Ovary (tissue), 3 donors: Measurements from ENCODE around the gene MRPS9.

Experiments
- CTCF ChIP-seq, 3 donors: fragments of 450-650 bp in 2 of 3; fragments of 200-600 bp in 1 of 3; IDR thresholded peaks; one replicate each; pipeline versions ENCODE4 v1.5.1 to v1.8.0; 2016 to 2022; ENCODE audit warnings: antibody characterized with exemption in 3 of 3, mild to moderate bottlenecking in 1 of 3
- POLR2A ChIP-seq: fragments of 450-650 bp; IDR thresholded peaks from one replicate; pipeline ENCODE4 v1.6.1; 2017; ENCODE audit warnings: antibody characterized with exemption, mild to moderate bottlenecking, moderate library complexity
- donor health status: DM: no; HTN: no; CAD: no.

- TF ChIP-seq POLR2A = no peak
- no peak for TF ChIP-seq CTCF (IDR thresholded peaks at IDR 0.05)
These were observed 30.5 kb downstream of the MRPS9 start for GRCh38 chr2:105068387-105068786.
